Ammon's horn (tissue), 1 donor: Measurements from ENCODE around the gene BRSK2.

Source experiments
- DNase-seq: peaks from one replicate; pipeline ENCODE4 v3.0.0-alpha.2; 2016; ENCODE audit warnings: low spot score

The BRSK2 gene

GRCh38 chr11:1483445-1483961 lies 93.8 kb downstream of the BRSK2 start:
- no peak for DNase-seq

DNA sequence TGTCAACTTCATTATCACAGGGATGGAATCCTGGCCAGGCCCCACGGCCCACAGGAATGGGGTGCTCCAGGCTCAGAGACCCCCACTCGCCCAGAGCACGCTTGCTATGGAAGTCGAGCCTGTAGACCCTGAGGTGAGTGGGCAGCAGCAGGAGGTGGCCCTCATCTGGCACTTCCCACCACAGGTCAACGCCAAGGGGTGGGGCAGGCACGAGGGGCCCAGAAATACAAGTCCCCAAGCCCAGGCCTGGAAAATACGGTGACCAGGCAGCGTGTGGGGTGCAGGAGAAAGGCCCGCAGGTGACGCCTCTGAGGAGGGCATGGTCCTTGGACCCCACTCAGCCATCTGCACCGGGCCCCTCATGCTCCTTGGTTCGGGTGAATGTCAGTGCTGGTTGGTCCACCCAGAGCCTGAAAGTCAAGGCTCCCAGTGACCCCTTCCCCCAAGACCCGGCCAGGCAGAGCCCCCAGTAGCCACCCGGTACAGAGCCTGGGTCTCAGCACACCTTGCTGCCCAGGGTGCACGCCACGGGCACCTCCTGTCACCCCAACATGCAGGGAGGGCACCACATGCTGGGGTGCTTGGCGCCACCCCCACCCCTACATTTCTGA lies 94.4 kb downstream of the BRSK2 start:
- DNase-seq: no peak

- DNase-seq: no peak
Observed at GRCh38 chr11:1484695-1485503, 95.2 kb downstream of the BRSK2 start.

- DNase-seq: no peak
Observed at GRCh38 chr11:1485504-1485885, 95.8 kb downstream of the BRSK2 start.

GRCh38 chr11:1486054-1486825 lies 96.5 kb downstream of the BRSK2 start, which contains the start of gene MOB2:
MOB2 (minus strand) TSS chr11:1486779; CDS start chr11:1486556, 223 bp downstream.
- DNase-seq: peak; percentile 46

GRCh38 chr11:1487091-1487850 lies 97.5 kb downstream of the BRSK2 start:
- no peak for DNase-seq

DNA sequence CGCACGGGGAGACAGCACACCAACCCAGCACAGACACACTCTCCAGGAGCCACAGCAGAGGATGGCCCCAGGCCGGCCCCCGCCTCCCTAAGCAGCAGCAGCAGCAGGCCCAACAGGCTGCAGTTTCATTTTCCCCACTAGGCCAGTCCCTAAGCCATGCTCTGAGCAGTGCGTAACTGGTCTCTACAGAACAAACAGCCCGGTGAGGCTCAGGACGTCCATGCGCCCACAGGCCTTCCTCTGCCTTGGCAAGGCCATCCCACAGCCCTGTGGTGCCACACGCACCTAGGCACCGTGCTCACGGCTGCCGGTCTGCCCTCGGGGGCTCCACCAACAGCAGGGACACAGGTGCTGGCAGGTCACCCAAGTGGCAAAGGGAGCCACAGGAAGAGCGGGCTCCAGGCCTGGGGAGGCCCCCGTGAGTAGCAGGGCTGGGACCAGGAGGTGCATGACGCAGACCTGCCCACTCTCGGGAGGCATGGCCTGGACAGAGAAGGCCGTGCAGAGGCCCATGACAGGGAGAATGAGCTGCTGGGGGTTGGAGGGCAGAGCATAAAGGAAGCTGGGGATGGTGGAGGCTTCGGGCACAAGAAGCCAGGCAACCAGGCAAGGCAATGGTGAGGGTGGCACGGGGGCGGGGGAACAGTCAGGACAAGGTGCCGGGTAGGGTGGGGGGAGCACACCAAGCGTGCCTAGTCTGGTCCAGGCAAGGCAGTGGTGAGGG lies 98.3 kb downstream of the BRSK2 start:
- DNase-seq: no peak

DNA sequence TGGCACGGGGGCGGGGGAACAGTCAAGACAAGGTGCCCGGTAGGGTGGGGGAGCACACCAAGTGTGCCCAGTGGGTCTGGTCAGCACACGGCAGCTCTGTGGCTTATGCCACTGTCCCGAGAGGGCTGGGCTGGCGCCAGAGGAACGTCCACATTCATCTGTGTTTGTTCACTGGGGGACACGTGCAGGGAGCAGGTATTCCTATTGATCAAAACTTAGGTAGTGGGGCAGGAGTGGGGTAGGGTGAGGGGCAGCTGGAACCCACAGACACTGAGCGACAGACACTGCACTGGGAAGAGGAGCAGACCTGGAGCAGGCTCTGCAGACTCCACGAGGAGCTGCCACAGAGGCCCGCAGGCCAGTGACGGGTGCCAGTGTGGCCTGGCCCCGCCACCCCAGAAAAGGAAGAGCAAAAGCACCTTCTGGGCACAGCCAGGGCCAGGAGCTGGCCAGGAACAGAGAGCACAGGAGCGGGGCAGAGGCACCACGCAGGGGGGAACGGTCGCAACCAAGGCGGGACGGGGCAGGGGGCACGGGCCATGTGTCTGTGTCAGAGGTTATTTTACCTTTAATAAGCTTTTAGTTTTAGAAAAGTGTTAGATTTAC lies 98.9 kb downstream of the BRSK2 start:
- DNase-seq: no peak

- no peak for DNase-seq
Observed at GRCh38 chr11:1490651-1491050, 100.9 kb downstream of the BRSK2 start.

DNA sequence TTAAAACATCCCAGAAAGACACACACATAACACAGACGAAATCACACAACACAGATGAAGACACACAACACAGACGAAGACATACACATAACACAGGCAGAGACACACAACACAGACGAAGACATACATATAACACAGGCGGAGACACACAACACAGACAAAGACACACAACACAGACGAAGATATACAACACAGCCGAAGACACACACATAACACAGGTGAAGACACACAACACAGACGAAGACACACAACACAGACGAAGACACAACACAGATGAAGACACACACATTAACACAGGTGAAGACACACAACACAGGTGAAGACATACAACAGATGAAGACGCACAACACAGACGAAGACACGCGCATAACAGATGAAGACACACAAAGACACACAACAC lies 101.6 kb downstream of the BRSK2 start:
- DNase-seq: no peak

GRCh38 chr11:1493650-1494244 lies 104.0 kb downstream of the BRSK2 start:
- DNase-seq: no peak

DNA sequence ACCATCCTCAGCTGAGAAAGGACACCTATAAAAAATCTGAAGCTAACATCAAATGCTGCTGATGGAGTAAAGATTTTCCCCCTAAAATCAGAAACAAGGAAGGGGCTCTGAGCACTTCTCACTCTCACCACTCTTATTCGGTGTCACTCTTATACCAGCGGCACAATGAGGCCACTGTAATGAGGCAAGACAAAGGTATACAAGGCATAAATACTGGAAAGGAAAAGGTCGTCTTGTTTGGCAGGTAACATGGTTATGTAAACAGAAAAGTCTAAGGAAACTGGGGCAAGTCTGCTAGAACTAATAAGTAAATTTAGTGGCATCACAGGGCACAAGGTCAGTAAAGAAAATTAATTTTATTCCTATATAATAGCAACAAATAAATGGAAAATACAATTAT lies 104.9 kb downstream of the BRSK2 start:
- no peak for DNase-seq

DNA sequence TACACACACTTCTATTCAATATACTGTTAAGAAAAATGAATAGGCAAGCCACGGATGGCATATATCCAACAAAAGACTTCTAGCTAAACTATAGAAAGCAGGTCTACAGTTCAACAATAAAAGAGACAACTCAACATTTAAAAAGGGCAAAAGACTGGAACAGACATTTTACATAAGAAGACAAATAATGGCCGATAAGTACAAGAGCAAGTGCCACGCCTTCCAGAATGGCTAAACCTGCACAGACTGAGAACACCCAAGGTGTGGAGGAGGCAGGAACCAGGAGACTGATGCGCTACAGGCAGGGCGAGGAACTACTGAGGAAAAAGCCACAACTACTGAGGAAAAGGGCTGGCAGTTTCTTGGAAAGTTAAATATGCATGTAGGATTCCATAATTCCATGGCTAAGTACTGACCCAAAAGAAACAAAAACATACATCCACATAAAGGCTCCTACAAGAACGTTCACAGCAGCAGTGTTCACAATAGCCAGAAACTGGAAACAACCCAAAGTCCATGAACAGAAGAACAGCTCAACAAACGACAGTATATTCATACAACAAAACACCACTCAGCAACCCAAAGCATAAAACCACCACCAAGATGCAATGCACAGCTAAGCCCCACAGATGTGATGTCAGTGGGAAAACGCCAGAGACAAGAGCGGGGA lies 106.5 kb downstream of the BRSK2 start:
- DNase-seq: no peak

- no peak for DNase-seq
Observed at GRCh38 chr11:1496761-1497095, 107.0 kb downstream of the BRSK2 start.

DNA sequence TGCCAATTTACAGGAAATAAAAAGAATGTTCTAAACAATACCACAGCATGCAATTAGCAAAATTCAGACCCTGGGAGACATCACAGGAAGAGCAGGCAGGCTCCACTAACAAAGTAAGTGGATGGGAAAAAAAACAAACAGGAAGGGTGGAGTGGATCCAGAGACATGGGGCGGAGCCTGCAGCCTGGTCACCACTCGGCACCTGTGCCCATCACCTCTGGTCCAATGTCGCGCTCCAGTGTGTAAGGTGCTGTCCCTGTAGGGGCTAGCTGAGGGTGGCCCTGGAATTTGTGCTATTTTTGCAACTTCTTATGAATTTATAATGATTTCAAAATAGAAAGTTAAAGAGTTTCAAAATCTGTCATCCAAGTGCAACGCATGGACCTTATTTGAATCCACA lies 107.9 kb downstream of the BRSK2 start:
- no peak for DNase-seq

DNA sequence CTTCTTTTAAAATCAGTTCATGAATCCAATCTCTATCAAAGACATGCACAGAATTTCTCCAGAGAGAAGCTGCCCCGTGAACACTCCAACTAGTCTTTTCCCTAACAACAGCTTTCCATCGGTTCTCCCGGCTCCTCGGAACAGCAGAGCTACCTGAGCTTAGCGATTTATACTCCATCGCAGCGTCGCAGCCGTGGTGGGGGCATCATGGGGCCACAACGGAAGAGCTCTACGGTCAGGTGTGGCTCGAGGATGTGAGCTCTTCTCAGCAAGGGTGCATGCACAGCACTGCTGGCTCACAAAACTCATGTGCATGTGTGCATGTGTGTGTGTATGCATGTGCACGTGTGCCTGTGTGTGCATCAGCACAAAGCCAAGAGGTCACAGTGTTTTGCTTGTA lies 108.5 kb downstream of the BRSK2 start:
- DNase-seq: no peak

GRCh38 chr11:1499261-1499890 lies 109.6 kb downstream of the BRSK2 start:
- no peak for DNase-seq

DNA sequence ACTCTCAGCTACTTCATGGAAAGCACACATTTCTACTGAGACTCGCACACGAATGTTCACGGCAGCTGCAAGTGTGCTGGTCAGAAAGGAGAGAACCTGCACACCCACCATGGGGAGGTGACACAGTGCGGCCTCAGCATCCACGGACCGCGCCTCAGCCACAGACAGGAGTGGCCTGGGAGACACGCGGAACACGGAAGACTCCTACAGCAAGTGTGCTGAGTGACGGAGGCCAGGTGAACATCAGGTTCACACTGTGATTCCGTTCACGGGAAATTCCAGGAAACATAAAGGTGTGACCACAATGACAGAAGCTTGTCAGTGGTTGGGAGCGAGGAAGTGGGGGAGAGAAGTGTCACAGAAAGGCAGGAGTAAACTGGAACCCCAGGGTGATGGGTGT lies 110.2 kb downstream of the BRSK2 start:
- DNase-seq: no peak
